Psoas muscle (tissue), 8 donors: Measurements from ENCODE around the gene MRPS5. TPM values are rescaled to one million over a fixed set of nuclear protein-coding genes. Genes with fewer than 3 reads are reported as not detected.

Source experiments
- ATAC-seq, 4 donors: fragments of 200-7000 bp; cut with Tn5 transposase; one replicate each; pipeline ENCODE4 v1.9.1; 2020; ENCODE audit warnings: moderate library complexity in 3 of 4, mild to moderate bottlenecking in 2 of 4
- DNase-seq, 2 donors: peaks; one replicate each; pipeline ENCODE4 v3.0.0-alpha.2; 2020
- H3K27ac ChIP-seq: fragments of 200-600 bp; one replicate; pipeline ENCODE4 v1.8.0; 2022
- H3K27me3 ChIP-seq, 3 donors: fragments of 200-600 bp in 1 of 3; one replicate each; pipeline versions ENCODE4 v1.6.1 to v1.8.0; 2013 to 2022; ENCODE audit warnings: low read length in 2 of 3, mild to moderate bottlenecking in 2 of 3, moderate library complexity in 1 of 3; ENCODE audit not compliant: insufficient read depth in 3 of 3
- H3K36me3 ChIP-seq, 2 donors: fragments of 200-600 bp in 1 of 2; one replicate each; pipeline versions ENCODE4 v1.6.1 to v1.8.0; 2013 to 2022; ENCODE audit warnings: low read depth in 1 of 2, mild to moderate bottlenecking in 1 of 2, moderate library complexity in 1 of 2; ENCODE audit not compliant: insufficient read depth in 1 of 2
- H3K4me1 ChIP-seq: fragments of 200-600 bp; one replicate; pipeline ENCODE4 v1.8.0; 2022
- H3K4me3 ChIP-seq: fragments of 200-600 bp; one replicate; pipeline ENCODE4 v1.8.0; 2022; ENCODE audit warnings: mild to moderate bottlenecking
- H3K9me3 ChIP-seq: fragments of 200-600 bp; one replicate; pipeline ENCODE4 v1.8.0; 2022
- CTCF ChIP-seq: fragments of 200-600 bp; IDR thresholded peaks from one replicate; pipeline ENCODE4 v1.8.0; 2022; ENCODE audit warnings: antibody characterized with exemption
- WGBS, 3 donors: extraction: QIAGEN DNeasy Blood & Tissue Kit; methylation state at CpG; one replicate each; pipeline versions ENCODE4 v1.1.6 to v1.1.7; 2013; 5-methylcytosine and 5-hydroxymethylcytosine counted together
- intact Hi-C, 2 donors: fragments of 100-400 bp; cut with DNase I; formaldehyde crosslinking; loops; one replicate each; pipeline versions ENCODE4 v1.11.0 to v1.14.2; 2022
- long read RNA-seq, 2 donors: library from polyadenylated mRNA; unstranded; transcript quantifications; one replicate each; pipeline ENCODE4 v2.0.0, GENCODE V29; 2021
- polyA plus RNA-seq, 3 donors: library from polyadenylated mRNA; stranded (reverse); fragments of 200-250 nt; gene quantifications; one replicate each; pipeline ENCODE4 v1.2.3, GENCODE V29; 2013
- total RNA-seq, 4 donors: library from RNA; stranded (reverse); fragmentation: NEBNext Ultra II Directional in 2 of 4; extraction: Animal tissue kit (Norgen Biotek cat#: 25700) in 2 of 4; gene quantifications; one replicate each; pipeline versions ENCODE4 v1.2.1 to v1.2.4, GENCODE V29; 2021 to 2023
- donor health status: healthy with polysubstance abuse.
- donor health status: DM: no; HTN: no; CAD: no; lungs with moderate emphysema.
- donor health status: Bipolar disorder and iron deficiency.
- donor health status: healthy.
- donor health status: DM: yes; HTN: yes; CAD: no.
- donor health status: DM: no; HTN: no; CAD: no.
- donor health status: DM: no; HTN: no; CAD: no.
- donor health status: DM: yes; HTN: yes; CAD: no.

MRPS5 gene
- 10 to 100 TPM; 45.6 to 79.0 (median 53.4) TPM for total RNA-seq
- 100 to 1,000 TPM in 2 of 3 donors, 10 to 100 TPM in 1; 96.3 to 180 (median 112) TPM for polyA plus RNA-seq
- long read RNA-seq, donor 1, transcript MRPS5-201 (12 exons, 1,652 nt), result major isoform, 32 of 41 reads
- long read RNA-seq, donor 1, partial matches to known transcripts, result 5 of 41 reads
- long read RNA-seq, donor 1, other reads (novel, unspliced or antisense), result 3 of 41 reads
- long read RNA-seq, donor 2, transcript MRPS5-201 (12 exons, 1,652 nt), result major isoform, 43 of 74 reads
- long read RNA-seq, donor 2, partial matches to known transcripts, result 17 of 74 reads
- long read RNA-seq, donor 2, other reads (novel, unspliced or antisense), result 11 of 74 reads

GRCh38 chr2:95121407-95122196 lies at the start of gene MRPS5:
Gene MRPS5 (minus strand): TSS chr2:95121808. CDS start chr2:95121791, 17 bp downstream.
- peaks cover 3 to 17% of the 10 kb centered on the region in 2 donors for H3K36me3 ChIP-seq
- WGBS, 3 donors, result 0 to 1% (median 0%) methylated on average over 68 to 86 of the region's 86 CpGs
- no peak for TF ChIP-seq CTCF
- ATAC-seq (peak; percentile 97 to 98 (median 98)), DNase-seq (peak; percentile 88 to 95)
- H3K27me3 ChIP-seq, result no peaks in the 10 kb centered on the region
- peak within 1 kb of the TSS; percentile 92 for H3K4me3 ChIP-seq
- peak within 1 kb of the TSS; percentile 97 for H3K27ac ChIP-seq
- H3K9me3 ChIP-seq, result no peaks in the 10 kb centered on the region
- H3K4me1 ChIP-seq, result peaks cover 25% of the 10 kb centered on the region
- intact Hi-C loops, result loop anchor here (2.0 kb wide), 1 partner anchor 37 kb away; the partner anchor contains the start of gene ZNF514 (in 2 of the 2)

DNA sequence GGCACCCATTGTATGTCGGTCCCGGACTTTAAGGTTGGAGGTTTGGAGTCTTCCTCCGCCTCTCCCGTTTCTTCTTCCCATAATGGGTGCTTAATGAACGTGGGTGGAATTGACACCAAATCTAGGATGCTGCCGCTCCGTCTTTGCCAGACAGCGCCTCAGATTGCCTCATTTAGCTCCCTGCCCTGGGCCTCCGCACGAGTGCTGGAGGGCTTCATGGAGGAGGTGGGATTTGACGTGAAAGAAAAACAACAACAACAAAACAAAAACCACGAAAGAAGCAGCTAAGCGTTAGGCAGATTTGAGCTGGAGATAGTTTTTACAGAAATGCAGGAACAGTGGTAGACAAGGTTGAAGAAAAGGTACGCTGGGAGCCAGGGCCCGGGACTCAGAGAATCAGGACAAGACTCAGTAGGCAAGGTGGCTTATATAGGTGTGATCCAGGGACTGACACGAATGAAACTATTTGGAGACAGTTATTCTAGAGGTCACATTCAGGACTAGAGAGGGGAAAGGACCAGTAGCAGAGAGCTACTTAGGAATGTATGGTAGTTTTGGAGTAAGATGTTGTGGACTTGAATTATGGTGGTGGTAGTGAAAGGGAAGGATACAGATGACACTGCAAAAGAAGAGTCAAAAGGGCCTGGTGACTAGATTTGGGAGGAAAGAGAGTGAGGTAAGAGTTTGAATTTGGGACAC lies 44.6 kb upstream of the MRPS5 start:
- H3K27me3 ChIP-seq, result no peaks in the 10 kb centered on the region
- ATAC-seq (peak in 1 of 4 donors; percentile 15), DNase-seq (no peak)
- no peaks in the 10 kb centered on the region for H3K9me3 ChIP-seq
- intact Hi-C loops, result loop anchor here (5.0 kb wide), 2 partner anchors 36 to 236 kb away; partner anchors contain the start of gene FAHD2A (in 1 of the 2)
- H3K4me3 ChIP-seq, result peak overlapping the region; percentile 90
- peaks cover 19% of the 10 kb centered on the region for H3K4me1 ChIP-seq
- no peak for TF ChIP-seq CTCF
- 7 to 8% (median 7%) methylated on average over 16 of the region's 16 CpGs for WGBS, 3 donors
- H3K27ac ChIP-seq, result peak overlapping the region; percentile 100
- peaks cover 0 to 4% of the 10 kb centered on the region in 2 donors for H3K36me3 ChIP-seq

GRCh38 chr2:95165371-95166064 lies 43.9 kb upstream of the MRPS5 start, which contains the start of gene ZNF2:
Gene ZNF2 (plus strand): TSS chr2:95165809. CDS start chr2:95176227, 10,418 bp downstream.
- 0% methylated on average over 56 of the region's 56 CpGs for WGBS, 3 donors
- peak; percentile 98 to 99 for DNase-seq
- TF ChIP-seq CTCF, result no peak
- Histone ChIP-seq H3K27me3 (no peaks in the 10 kb centered on the region), H3K4me3 (peak within 1 kb of the TSS; percentile 90), H3K36me3 (peaks cover 0 to 4% of the 10 kb centered on the region in 2 donors), H3K9me3 (no peaks in the 10 kb centered on the region), H3K4me1 (peaks cover 19% of the 10 kb centered on the region), H3K27ac (peak within 1 kb of the TSS; percentile 100)
- ATAC-seq, result peak; percentile 98 to 99 (median 98)
- intact Hi-C loops, result loop anchor here (2.0 to 5.0 kb wide), 3 partner anchors 37 to 237 kb away; partner anchors contain the start of genes FAHD2A (in 1 of the 2) and ZNF892 (in 1 of the 2)

GRCh38 chr2:95165030-95165370 lies 43.4 kb upstream of the MRPS5 start:
- intact Hi-C loops, result loop anchor here (2.0 to 5.0 kb wide), 3 partner anchors 37 to 237 kb away; partner anchors contain the start of genes FAHD2A (in 1 of the 2) and ZNF892 (in 1 of the 2)
- 1 to 2% (median 1%) methylated on average over 9 of the region's 9 CpGs for WGBS, 3 donors

More at GRCh38 chr2:95165030-95165370, 43.4 kb upstream of the MRPS5 start:
- no peaks in the 10 kb centered on the region for H3K9me3 ChIP-seq
- ATAC-seq (peak in 3 of 4 donors; percentile 51 to 68 (median 58)), DNase-seq (no peak)
- H3K4me3 ChIP-seq, result peak overlapping the region; percentile 90
- H3K27me3 ChIP-seq, result no peaks in the 10 kb centered on the region
- no peak for TF ChIP-seq CTCF
- H3K4me1 ChIP-seq, result peaks cover 19% of the 10 kb centered on the region
- H3K27ac ChIP-seq, result peak overlapping the region; percentile 100
- peaks cover 0 to 4% of the 10 kb centered on the region in 2 donors for H3K36me3 ChIP-seq
